ENCODE measurements around the gene AFP. TPM values are rescaled to one million over a fixed set of nuclear protein-coding genes. Genes with fewer than 3 reads are reported as not detected.

Gene AFP
- total RNA-seq, 1 donor from 2014 or later = not detected

DNA sequence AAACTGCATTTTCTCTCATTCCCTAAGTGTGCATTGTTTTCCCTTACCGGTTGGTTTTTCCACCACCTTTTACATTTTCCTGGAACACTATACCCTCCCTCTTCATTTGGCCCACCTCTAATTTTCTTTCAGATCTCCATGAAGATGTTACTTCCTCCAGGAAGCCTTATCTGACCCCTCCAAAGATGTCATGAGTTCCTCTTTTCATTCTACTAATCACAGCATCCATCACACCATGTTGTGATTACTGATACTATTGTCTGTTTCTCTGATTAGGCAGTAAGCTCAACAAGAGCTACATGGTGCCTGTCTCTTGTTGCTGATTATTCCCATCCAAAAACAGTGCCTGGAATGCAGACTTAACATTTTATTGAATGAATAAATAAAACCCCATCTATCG is 2.9 kb upstream of the AFP start:
- H3K27me3 Mint-ChIP-seq (ENCODE audit: insufficient read depth, low read depth) = no peaks in the 10 kb centered on the region
- Histone ChIP-seq H3K4me2 (no peak overlapping the region), H3K27ac (no peak overlapping the region), H4K20me1 (ENCODE audit: low read depth) (no peaks in the 10 kb centered on the region), H3K36me3 (no peaks in the 10 kb centered on the region), H3K4me1 (no peaks in the 10 kb centered on the region), H3K9ac (no peak overlapping the region), H3K4me3 (no peak overlapping the region), H3K9me3 (ENCODE audit: low read depth) (no peaks in the 10 kb centered on the region), H3K27me3 (no peaks in the 10 kb centered on the region), H3F3A (ENCODE audit: low read depth) (no peaks in the 10 kb centered on the region), H3K79me2 (ENCODE audit: low read depth) (no peaks in the 10 kb centered on the region), H2AFZ (replicated peaks) (no peak overlapping the region)
- H3K27ac Mint-ChIP-seq = no peak overlapping the region
- H3K4me1 Mint-ChIP-seq = no peaks in the 10 kb centered on the region
- H3K36me3 Mint-ChIP-seq = no peaks in the 10 kb centered on the region
- no peak for DNase-seq (ENCODE audit: low spot score)
- no peak for TF ChIP-seq EZH2phosphoT487 (IDR thresholded peaks at IDR 0.05)
- no peak for TF ChIP-seq CTCF (IDR thresholded peaks at IDR 0.05)
- no peak for TF ChIP-seq EZH2 (IDR thresholded peaks at IDR 0.05)
- no peaks in the 10 kb centered on the region for H3K9me3 Mint-ChIP-seq
- H3K4me3 Mint-ChIP-seq = no peak overlapping the region

- Mint-ChIP-seq H3K27me3 (ENCODE audit: insufficient read depth, low read depth) (no peaks in the 10 kb centered on the region), H3K4me3 (no peak overlapping the region), H3K36me3 (no peaks in the 10 kb centered on the region), H3K9me3 (no peaks in the 10 kb centered on the region), H3K4me1 (no peaks in the 10 kb centered on the region), H3K27ac (no peak overlapping the region)
- DNase-seq (ENCODE audit: low spot score) = peak; percentile 21
- no peaks in the 10 kb centered on the region for H3K4me1 ChIP-seq
- no peaks in the 10 kb centered on the region for H3F3A ChIP-seq (ENCODE audit: low read depth)
- H2AFZ ChIP-seq (replicated peaks) = peak overlapping the region; percentile 75
- no peak overlapping the region for H3K4me3 ChIP-seq
- H3K27me3 ChIP-seq = no peaks in the 10 kb centered on the region
- H4K20me1 ChIP-seq (ENCODE audit: low read depth) = no peaks in the 10 kb centered on the region
- TF ChIP-seq CTCF (IDR thresholded peaks at IDR 0.05) = peak; percentile 60
- no peak for TF ChIP-seq EZH2phosphoT487 (IDR thresholded peaks at IDR 0.05)
- H3K4me2 ChIP-seq = no peak overlapping the region
- H3K79me2 ChIP-seq (ENCODE audit: low read depth) = no peaks in the 10 kb centered on the region
- no peaks in the 10 kb centered on the region for H3K36me3 ChIP-seq
- H3K9me3 ChIP-seq (ENCODE audit: low read depth) = no peaks in the 10 kb centered on the region
- no peak overlapping the region for H3K27ac ChIP-seq
- no peak overlapping the region for H3K9ac ChIP-seq
These were observed 1.7 kb upstream of the AFP start for GRCh38 chr4:73434311-73434710.

DNA sequence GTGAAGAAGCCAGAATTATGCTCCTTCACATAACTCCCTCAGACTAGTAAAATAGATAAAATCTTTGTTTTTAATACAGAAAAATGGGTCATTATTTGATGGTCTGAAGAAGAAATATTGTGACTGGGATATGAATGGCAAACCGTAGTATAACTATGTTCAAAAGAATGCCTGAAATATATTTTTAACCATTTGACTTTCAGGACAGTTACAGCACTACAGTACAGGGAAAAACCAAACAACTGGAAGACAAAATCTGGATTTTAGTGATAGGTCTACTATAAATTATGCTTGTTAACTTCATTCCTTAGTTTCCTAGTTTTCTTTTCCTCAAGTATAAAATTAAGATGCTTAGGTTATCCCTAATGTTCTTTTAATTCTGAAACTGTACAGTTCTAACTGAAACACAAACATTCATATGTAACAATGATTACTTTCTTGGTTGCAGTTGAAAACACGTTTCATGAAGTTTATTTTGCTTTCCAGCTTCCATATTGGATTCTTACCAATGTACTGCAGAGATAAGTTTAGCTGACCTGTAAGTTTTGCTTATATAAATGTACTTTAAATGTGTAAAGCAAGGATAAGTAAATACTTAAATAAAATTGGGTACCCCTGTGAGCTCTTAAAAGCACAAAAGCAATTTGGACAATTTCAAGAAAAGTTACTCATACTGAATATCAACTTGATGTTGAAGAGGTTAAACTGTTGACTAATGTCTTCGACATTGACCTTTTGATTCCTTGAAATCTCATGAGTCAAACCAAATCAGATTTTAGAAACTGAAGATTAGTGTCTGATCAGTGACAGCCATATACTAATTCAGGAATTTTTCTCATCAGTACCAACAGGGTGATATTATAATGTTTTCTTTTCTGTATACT is 895 bp downstream of the AFP start:
- Histone ChIP-seq H3K79me2 (ENCODE audit: low read depth) (no peaks in the 10 kb centered on the region), H3K27me3 (no peaks in the 10 kb centered on the region), H3K9ac (no peak overlapping the region), H3K36me3 (no peaks in the 10 kb centered on the region), H3K27ac (no peak overlapping the region), H3F3A (ENCODE audit: low read depth) (no peaks in the 10 kb centered on the region), H3K4me2 (no peak overlapping the region), H2AFZ (replicated peaks) (no peak overlapping the region), H4K20me1 (ENCODE audit: low read depth) (no peaks in the 10 kb centered on the region), H3K9me3 (ENCODE audit: low read depth) (no peaks in the 10 kb centered on the region), H3K4me3 (no peak overlapping the region), H3K4me1 (no peaks in the 10 kb centered on the region)
- no peak overlapping the region for H3K4me3 Mint-ChIP-seq
- no peaks in the 10 kb centered on the region for H3K36me3 Mint-ChIP-seq
- H3K27ac Mint-ChIP-seq = no peak overlapping the region
- no peaks in the 10 kb centered on the region for H3K9me3 Mint-ChIP-seq
- no peaks in the 10 kb centered on the region for H3K27me3 Mint-ChIP-seq (ENCODE audit: insufficient read depth, low read depth)
- no peak for TF ChIP-seq CTCF (IDR thresholded peaks at IDR 0.05)
- no peak for TF ChIP-seq EZH2phosphoT487 (IDR thresholded peaks at IDR 0.05)
- TF ChIP-seq EZH2 (IDR thresholded peaks at IDR 0.05) = no peak
- no peak for DNase-seq (ENCODE audit: low spot score)
- no peaks in the 10 kb centered on the region for H3K4me1 Mint-ChIP-seq
